ENCODE results near the gene PHLPP1. TPM values are rescaled to one million over a fixed set of nuclear protein-coding genes. Genes with fewer than 3 reads are reported as not detected.
A peak's percentile ranks its signal among the peaks of the same experiment; 100 is the strongest.

Gene PHLPP1
- total RNA-seq, 1 experiment from 2014 or later = 39.9 TPM

DNA sequence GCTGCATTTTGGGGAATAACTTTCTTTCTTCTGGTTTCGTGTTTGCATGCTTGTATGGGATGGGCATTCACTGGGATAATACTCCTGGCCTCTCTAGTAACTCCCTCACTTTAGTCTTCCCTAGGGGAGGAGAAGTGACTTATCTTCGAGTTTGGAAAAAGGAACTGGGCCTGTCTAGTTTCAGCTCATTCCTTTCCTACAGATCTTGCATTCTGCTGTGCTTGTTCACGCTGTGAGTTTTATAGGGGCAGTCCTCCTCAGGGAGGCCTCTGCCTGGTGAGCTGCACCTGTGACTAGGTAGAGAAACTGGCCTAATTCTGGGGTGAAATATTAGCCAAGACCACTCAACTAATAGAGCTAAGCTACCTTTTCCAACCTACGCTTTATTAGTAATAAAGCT is 50.9 kb downstream of the PHLPP1 start:
- peak overlapping the region; percentile 63 to 94 (median 82) for H3K27ac Mint-ChIP-seq
- Histone ChIP-seq H3K4me2 (ENCODE audit: insufficient read depth, insufficient read length, low read length) (peak overlapping the region; percentile 16), H4K20me1 (ENCODE audit: control insufficient read depth, insufficient read depth, insufficient read length) (no peaks in the 10 kb centered on the region), H2BK12ac (ENCODE audit: insufficient read length, low read depth, low read length) (no peak overlapping the region), H4K8ac (replicated peaks; ENCODE audit: insufficient read length, low read depth, low read length) (no peak overlapping the region), H3K9me3 (ENCODE audit: control insufficient read depth, low read depth, low read length) (no peaks in the 10 kb centered on the region), H3K79me2 (ENCODE audit: insufficient read depth, low read length) (peaks cover 52% of the 10 kb centered on the region; the same call in 1 of the 2 replicates), H3K23ac (ENCODE audit: insufficient read length, low read depth, low read length) (no peak overlapping the region), H2AK5ac (ENCODE audit: insufficient read length, low read length) (peak overlapping the region; percentile 89), H2BK15ac (ENCODE audit: low read depth, low read length) (no peak overlapping the region), H3K4me1 (ENCODE audit: insufficient read depth, low read length) (peaks cover 21% of the 10 kb centered on the region), H2AFZ (ENCODE audit: low read length) (no peak overlapping the region), H3K18ac (ENCODE audit: insufficient read length, low read depth, low read length) (no peak overlapping the region), H3K27ac (ENCODE audit: insufficient read length, low read depth, low read length) (peak overlapping the region; percentile 68), H3K79me1 (ENCODE audit: insufficient read depth, low read depth, low read length, poor library complexity, severe bottlenecking) (peaks cover 12% of the 10 kb centered on the region), H3T11ph (ENCODE audit: low read length) (no peak overlapping the region), H4K5ac (ENCODE audit: insufficient read length, low read depth, low read length) (no peak overlapping the region), H2BK20ac (ENCODE audit: low read depth, low read length, poor library complexity, severe bottlenecking) (no peak overlapping the region), H3K23me2 (ENCODE audit: insufficient read length, low read depth, low read length, poor library complexity, severe bottlenecking) (peaks cover 3% of the 10 kb centered on the region), H2BK120ac (ENCODE audit: low read depth, low read length, poor library complexity, severe bottlenecking) (no peak overlapping the region), H3K27me3 (ENCODE audit: insufficient read depth, low read length) (no peaks in the 10 kb centered on the region), H4K91ac (ENCODE audit: insufficient read length, low read depth, low read length) (no peak overlapping the region), H3K14ac (ENCODE audit: insufficient read depth, low read length) (no peak overlapping the region), H3K56ac (ENCODE audit: insufficient read length, low read depth, low read length) (no peak overlapping the region), H3K4ac (ENCODE audit: low read depth, low read length) (no peak overlapping the region), H2BK5ac (ENCODE audit: insufficient read length, low read length) (peak overlapping the region; percentile 53), H3K9ac (ENCODE audit: extremely low read depth, insufficient read length, low read length) (peak overlapping the region; percentile 65)
- peaks cover 4 to 5% (median 4%) of the 10 kb centered on the region in 3 experiments; a peak in 6 of 7 replicates for H3K36me3 Mint-ChIP-seq (ENCODE audit: insufficient read depth in 1 of 3, low read depth in 3 of 3)
- no peak for TF ChIP-seq CTCF (conservative IDR thresholded peaks at IDR 0.05)
- H3K9me3 Mint-ChIP-seq = no peaks in the 10 kb centered on the region
- DNase-seq = no peak
- WGBS (ENCODE audit: extremely low coverage, insufficient read length, low lambda C conversion rate) = no CpG with 5 or more reads among the region's 4 CpGs
- peak overlapping the region in 1 of 2 experiments; percentile 63; a peak in 1 of 5 replicates for H3K4me3 Mint-ChIP-seq
- H3K27me3 Mint-ChIP-seq (ENCODE audit: low read depth) = no peaks in the 10 kb centered on the region
- peaks cover 46 to 48% of the 10 kb centered on the region in 2 experiments for H3K4me1 Mint-ChIP-seq

All from H9 (cell line).